ENCODE data around the gene ZNF692. TPM values are rescaled to one million over a fixed set of nuclear protein-coding genes. Genes with fewer than 3 reads are reported as not detected.

The ZNF692 gene
- total and polyA plus RNA-seq, 2 of the 13 experiments (the other 11 are each of a cell fraction or from before 2014, with no cell fraction given): 27.3 to 45.8 TPM

- Histone ChIP-seq H2AFZ (ENCODE audit: low read length) (no peak overlapping the region), H3K79me2 (ENCODE audit: insufficient read depth, low read length) (no peaks in the 10 kb centered on the region), H3K27me3 (ENCODE audit: control insufficient read depth in 1 of 2, insufficient read depth in 2 of 2, low read length in 2 of 2) (peaks cover 0 to 6% of the 10 kb centered on the region in 2 experiments; a peak in 2 of 5 replicates), H3K9ac (ENCODE audit: insufficient read depth, low read depth, low read length) (no peak overlapping the region), H4K20me1 (ENCODE audit: insufficient read depth, low read length) (no peaks in the 10 kb centered on the region), H3K4me2 (ENCODE audit: low read depth, low read length) (peak overlapping the region; percentile 46), H3K27ac (ENCODE audit: extremely low read length, insufficient read depth, low read length) (no peak overlapping the region), H3K36me3 (replicated peaks in 1 of 2; ENCODE audit: control insufficient read depth in 1 of 2, insufficient read depth in 2 of 2, low read length in 2 of 2) (no peaks in the 10 kb centered on the region), H3K9me3 (ENCODE audit: low read length) (no peaks in the 10 kb centered on the region), H3K4me1 (ENCODE audit: insufficient read depth, low read length) (peaks cover 8% of the 10 kb centered on the region; the same call in 1 of the 2 replicates), H3K4me3 (replicated peaks in 1 of 3; ENCODE audit: insufficient read depth in 1 of 3, low read depth in 2 of 3, low read length in 3 of 3) (no peak overlapping the region; a peak in 2 of 6 replicates)
- 17% methylated on average over 3 of the region's 9 CpGs for WGBS (ENCODE audit: low lambda C conversion rate)
- TF ChIP-seq ZNF281 (CRISPR knock-in tag; IDR thresholded peaks at IDR 0.05; ENCODE audit: borderline replicate concordance) (peak; percentile 28; the same call in 1 of the 2 replicates), ZNF512 (CRISPR knock-in tag; IDR thresholded peaks at IDR 0.05) (no peak)
- ATAC-seq (peak; percentile 86), FAIRE-seq (no peak), DNase-seq (ENCODE audit: low spot score) (no peak)
- no TSS peak for BruUV-seq (replicated peaks)
- in situ Hi-C loops (cut with HindIII; ENCODE audit: extremely low pct_ligation_motif_present, low pct_unique_long_range_greater_than_20kb) (no loop called here), intact Hi-C loops (cut with micrococcal nuclease; ENCODE audit: unreplicated experiment) (no loop called here)
- POLR2A ChIA-PET: no interaction called here
- CTCF ChIA-PET (ENCODE audit: low intra/inter-chr PET ratio, low total read pairs): no interaction called here
Observed at GRCh38 chr1:248897412-248898337, 38.8 kb upstream of the ZNF692 start.

Measured in HepG2 (cell line).